GM19240 (cell line): Measurements from ENCODE around the gene TSC22D3.

Experiments
- DNase-seq: peaks from one replicate; pipeline ENCODE4 v3.0.0; 2011; ENCODE audit warnings: low spot score; ENCODE audit not compliant: insufficient read length

TSC22D3 gene

GRCh38 chrX:107760304-107761077 is 15.1 kb downstream of the TSC22D3 start:
- DNase-seq: no peak

- no peak for DNase-seq
Measured at GRCh38 chrX:107758231-107758766, 17.3 kb downstream of the TSC22D3 start.

- no peak for DNase-seq
Measured at GRCh38 chrX:107755721-107756120, 19.9 kb downstream of the TSC22D3 start.

- no peak for DNase-seq
Measured at GRCh38 chrX:107753187-107753586, 22.4 kb downstream of the TSC22D3 start.

GRCh38 chrX:107752714-107753113 is 22.9 kb downstream of the TSC22D3 start:
- no peak for DNase-seq

- no peak for DNase-seq
Measured at GRCh38 chrX:107752043-107752442, 23.5 kb downstream of the TSC22D3 start.

- DNase-seq: no peak
Measured at GRCh38 chrX:107750861-107751445, 24.6 kb downstream of the TSC22D3 start.

- DNase-seq: no peak
Measured at GRCh38 chrX:107750263-107750662, 25.3 kb downstream of the TSC22D3 start.

GRCh38 chrX:107748506-107748905 is 27.1 kb downstream of the TSC22D3 start:
- DNase-seq: no peak

- no peak for DNase-seq
Measured at GRCh38 chrX:107747596-107748161, 27.9 kb downstream of the TSC22D3 start.

- DNase-seq: no peak
Measured at GRCh38 chrX:107744868-107745267, 30.7 kb downstream of the TSC22D3 start.

GRCh38 chrX:107743995-107744394 is 31.6 kb downstream of the TSC22D3 start:
- DNase-seq: no peak

GRCh38 chrX:107742700-107743191 is 32.8 kb downstream of the TSC22D3 start:
- DNase-seq: no peak

- DNase-seq: no peak
Measured at GRCh38 chrX:107741404-107741790, 34.2 kb downstream of the TSC22D3 start.

GRCh38 chrX:107739541-107739940 is 36.0 kb downstream of the TSC22D3 start:
- no peak for DNase-seq

- no peak for DNase-seq
Measured at GRCh38 chrX:107738768-107739167, 36.8 kb downstream of the TSC22D3 start.

GRCh38 chrX:107738272-107738671 is 37.3 kb downstream of the TSC22D3 start:
- no peak for DNase-seq

- DNase-seq: no peak
Measured at GRCh38 chrX:107736781-107737531, 38.6 kb downstream of the TSC22D3 start.

GRCh38 chrX:107734646-107735045 is 40.9 kb downstream of the TSC22D3 start:
- no peak for DNase-seq

GRCh38 chrX:107733686-107734085 is 41.9 kb downstream of the TSC22D3 start:
- DNase-seq: no peak

- no peak for DNase-seq
Measured at GRCh38 chrX:107731831-107732502, 43.6 kb downstream of the TSC22D3 start.
